NCI-H510A (cell line): ENCODE data around the gene STMN3.

Source experiments
- DNase-seq: peaks from one replicate; lab custom pipeline; 2025; lab: John Stamatoyannopoulos, UW

Gene STMN3

GRCh38 chr20:63653041-63653973, at the start of gene STMN3:
Gene STMN3 (minus strand): TSS chr20:63653424. CDS start chr20:63653345, 79 bp downstream.
- peak; percentile 95 for DNase-seq

GRCh38 chr20:63702036-63702665, 48.9 kb upstream of the STMN3 start:
- no peak for DNase-seq

- DNase-seq, result no peak
Measured at GRCh38 chr20:63701329-63702035, 48.3 kb upstream of the STMN3 start.

- DNase-seq, result no peak
Measured at GRCh38 chr20:63701051-63701328, 47.8 kb upstream of the STMN3 start.

GRCh38 chr20:63700199-63701050, 47.2 kb upstream of the STMN3 start:
- no peak for DNase-seq

- no peak for DNase-seq
Measured at GRCh38 chr20:63699466-63700198, 46.4 kb upstream of the STMN3 start.

GRCh38 chr20:63698739-63699465, 45.7 kb upstream of the STMN3 start:
- no peak for DNase-seq

GRCh38 chr20:63697868-63698545, 44.8 kb upstream of the STMN3 start:
- DNase-seq, result no peak

- no peak for DNase-seq
Measured at GRCh38 chr20:63697357-63697867, 44.2 kb upstream of the STMN3 start.

- no peak for DNase-seq
Measured at GRCh38 chr20:63696628-63697356, 43.6 kb upstream of the STMN3 start, which contains the start of gene TNFRSF6B. Gene TNFRSF6B (plus strand): TSS chr20:63696652. CDS start chr20:63696768, 116 bp downstream.

- no peak for DNase-seq
Measured at GRCh38 chr20:63696306-63696627, 43.0 kb upstream of the STMN3 start.

GRCh38 chr20:63695424-63696305, 42.4 kb upstream of the STMN3 start:
- no peak for DNase-seq

GRCh38 chr20:63694584-63695423, 41.6 kb upstream of the STMN3 start:
- DNase-seq, result no peak

GRCh38 chr20:63693733-63694583, 40.7 kb upstream of the STMN3 start:
- DNase-seq, result no peak

GRCh38 chr20:63693083-63693732, 40.0 kb upstream of the STMN3 start:
- DNase-seq, result no peak
